Measurements from ENCODE around the gene NAGS.

- no peak for TF ChIP-seq ZBTB33 (IDR thresholded peaks at IDR 0.05; ENCODE audit: borderline replicate concordance, low read depth)
- no peak for TF ChIP-seq CTCF (IDR thresholded peaks at IDR 0.05)
- no peak for TF ChIP-seq EP300 (IDR thresholded peaks at IDR 0.05; ENCODE audit: borderline replicate concordance in 1 of 2, low read depth in 1 of 2, low read length in 1 of 2)
- TF ChIP-seq SMC3 (IDR thresholded peaks at IDR 0.05; ENCODE audit: low read depth, low read length) = no peak
- no peak for TF ChIP-seq POLR2AphosphoS5 (IDR thresholded peaks at IDR 0.05; ENCODE audit: low read depth, low read length)
- TF ChIP-seq FOXM1 (IDR thresholded peaks at IDR 0.05; ENCODE audit: low read depth) = no peak
- TF ChIP-seq GABPA (IDR thresholded peaks at IDR 0.05; ENCODE audit: low read depth) = no peak
- TF ChIP-seq JUND (IDR thresholded peaks at IDR 0.05) = no peak
- no peak for TF ChIP-seq CHD2 (IDR thresholded peaks at IDR 0.05; ENCODE audit: low read length, partially characterized antibody)
- TF ChIP-seq USF2 (IDR thresholded peaks at IDR 0.05; ENCODE audit: borderline replicate concordance, low read depth, low read length) = no peak
- TF ChIP-seq RAD21 (IDR thresholded peaks at IDR 0.05; ENCODE audit: low read length) = no peak
- TF ChIP-seq USF1 (IDR thresholded peaks at IDR 0.05; ENCODE audit: borderline replicate concordance, low read depth) = no peak
- no peak for TF ChIP-seq MXI1 (IDR thresholded peaks at IDR 0.05; ENCODE audit: low read depth, low read length)
- no peak for TF ChIP-seq PBX3 (IDR thresholded peaks at IDR 0.05)
Measured at GRCh38 chr17:43966276-43966675, 38.1 kb upstream of the NAGS start.

Measured in SK-N-SH (cell line).